Neutrophil (primary cell): ENCODE measurements around the gene LMNTD2.
"Not testable (repeated sequence)": the region's sequence is repeated elsewhere in the genome, so short reads cannot be mapped to it uniquely, and the experiment has no call there.

Experiments
- H3K27ac ChIP-seq: fragments of 200-600 bp; sonication (generic); 2 replicates; pipeline ENCODE4 v1.5.1; 2016; ENCODE audit warnings: mild to moderate bottlenecking, moderate library complexity
- H3K27me3 ChIP-seq: fragments of 200-600 bp; sonication (generic); 2 replicates; pipeline ENCODE4 v1.6.0; 2016; ENCODE audit warnings: mild to moderate bottlenecking
- H3K36me3 ChIP-seq: fragments of 200-600 bp; sonication (generic); 2 replicates; pipeline ENCODE4 v1.5.1; 2017
- H3K4me1 ChIP-seq, 2 experiments: fragments of 200-600 bp in 1 of 2; sonication (generic) in 1 of 2; 1 replicate in 1 of 2; 2 replicates in 1 of 2; pipeline versions ENCODE4 v1.5.1 to v1.6.1; 2013 to 2016; ENCODE audit warnings: low read depth in 1 of 2, low read length in 1 of 2, mild to moderate bottlenecking in 1 of 2, moderate library complexity in 1 of 2; ENCODE audit not compliant: control insufficient read depth in 1 of 2, insufficient read depth in 1 of 2
- H3K4me3 ChIP-seq, 2 experiments: fragments of 200-600 bp in 1 of 2; sonication (generic) in 1 of 2; 1 replicate in 1 of 2; 2 replicates in 1 of 2; pipeline ENCODE4 v1.5.1; 2013 to 2016; ENCODE audit warnings: low read depth in 1 of 2, low read length in 1 of 2, mild to moderate bottlenecking in 1 of 2, moderate library complexity in 1 of 2
- H3K9me3 ChIP-seq: fragments of 200-600 bp; sonication (generic); 2 replicates; pipeline ENCODE4 v1.5.1; 2016
- TF ChIP-seq, protein P1 (sequence below): fragments of 200-600 bp; sonication (generic); IDR thresholded peaks from 2 replicates; pipeline ENCODE4 v1.5.1; 2016; ENCODE audit warnings: antibody characterized with exemption

LMNTD2 gene

DNA sequence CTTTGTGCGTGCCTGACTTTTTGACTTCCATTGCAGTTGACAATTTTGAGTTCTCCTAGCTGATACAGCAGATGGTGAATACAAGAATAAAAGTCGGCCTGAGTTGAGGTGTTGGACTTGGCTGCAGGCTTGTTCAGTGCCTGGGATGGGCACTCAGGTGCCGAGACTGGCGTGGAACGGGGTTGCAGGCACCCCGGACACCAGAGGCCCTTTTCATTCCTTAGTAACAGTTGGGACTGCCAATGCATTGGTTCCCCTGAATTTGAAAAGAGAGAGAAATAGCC, 17.0 kb upstream of the LMNTD2 start:
- peak overlapping the region; percentile 64 to 91 for H3K4me3 ChIP-seq
- TF ChIP-seq, protein P1, sequence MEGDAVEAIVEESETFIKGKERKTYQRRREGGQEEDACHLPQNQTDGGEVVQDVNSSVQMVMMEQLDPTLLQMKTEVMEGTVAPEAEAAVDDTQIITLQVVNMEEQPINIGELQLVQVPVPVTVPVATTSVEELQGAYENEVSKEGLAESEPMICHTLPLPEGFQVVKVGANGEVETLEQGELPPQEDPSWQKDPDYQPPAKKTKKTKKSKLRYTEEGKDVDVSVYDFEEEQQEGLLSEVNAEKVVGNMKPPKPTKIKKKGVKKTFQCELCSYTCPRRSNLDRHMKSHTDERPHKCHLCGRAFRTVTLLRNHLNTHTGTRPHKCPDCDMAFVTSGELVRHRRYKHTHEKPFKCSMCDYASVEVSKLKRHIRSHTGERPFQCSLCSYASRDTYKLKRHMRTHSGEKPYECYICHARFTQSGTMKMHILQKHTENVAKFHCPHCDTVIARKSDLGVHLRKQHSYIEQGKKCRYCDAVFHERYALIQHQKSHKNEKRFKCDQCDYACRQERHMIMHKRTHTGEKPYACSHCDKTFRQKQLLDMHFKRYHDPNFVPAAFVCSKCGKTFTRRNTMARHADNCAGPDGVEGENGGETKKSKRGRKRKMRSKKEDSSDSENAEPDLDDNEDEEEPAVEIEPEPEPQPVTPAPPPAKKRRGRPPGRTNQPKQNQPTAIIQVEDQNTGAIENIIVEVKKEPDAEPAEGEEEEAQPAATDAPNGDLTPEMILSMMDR = no peak
- no peak overlapping the region for H3K27ac ChIP-seq
- peaks cover 10% of the 10 kb centered on the region for H3K36me3 ChIP-seq
- no peaks in the 10 kb centered on the region for H3K9me3 ChIP-seq
- H3K4me1 ChIP-seq = peaks cover 25 to 31% of the 10 kb centered on the region in 2 experiments
- H3K27me3 ChIP-seq = peaks cover 31% of the 10 kb centered on the region

DNA sequence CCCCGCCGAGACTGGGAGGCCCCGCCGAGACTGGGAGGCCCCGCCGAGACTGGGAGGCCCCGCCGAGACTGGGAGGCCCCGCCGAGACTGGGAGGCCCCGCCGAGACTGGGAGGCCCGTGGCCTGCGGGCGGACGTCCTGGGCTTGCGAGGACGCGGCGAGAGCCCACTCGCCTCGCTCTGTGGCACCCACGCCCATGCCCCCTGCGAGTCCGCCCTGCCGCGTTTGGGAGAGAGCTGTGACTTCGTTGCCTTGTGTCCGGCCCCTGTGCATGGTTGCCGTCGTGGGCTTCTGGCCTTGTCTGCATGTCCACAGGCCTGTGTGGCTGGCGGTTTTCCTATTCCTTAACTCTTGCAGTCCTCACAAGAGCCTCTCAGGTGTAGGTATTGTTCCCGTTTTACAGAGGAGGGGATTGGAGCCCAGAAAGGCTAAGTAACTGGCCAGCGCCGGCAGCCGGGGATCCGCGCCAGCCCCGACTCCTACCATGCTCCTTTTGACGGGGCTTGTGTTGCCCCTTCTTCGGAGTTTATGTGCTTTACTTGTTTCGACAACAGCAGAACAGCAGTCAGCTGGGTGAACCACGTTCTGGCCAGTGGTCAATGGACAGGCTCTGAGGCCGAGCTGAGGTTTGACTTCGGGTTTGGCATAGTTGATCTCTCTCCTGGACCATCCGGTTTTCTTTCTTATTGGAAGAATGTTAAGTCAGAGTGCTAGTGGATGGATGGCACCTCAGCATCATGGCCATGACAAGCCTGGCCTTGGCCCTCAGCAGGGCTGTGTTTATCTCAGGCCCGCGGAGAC, 16.5 kb upstream of the LMNTD2 start:
- Histone ChIP-seq H3K36me3 (peaks cover 6% of the 10 kb centered on the region), H3K27me3 (peaks cover 37% of the 10 kb centered on the region), H3K4me1 (peaks cover 25 to 31% of the 10 kb centered on the region in 2 experiments), H3K27ac (peak overlapping the region; percentile 95), H3K4me3 (peak overlapping the region; percentile 64 to 91), H3K9me3 (no peaks in the 10 kb centered on the region)
- TF ChIP-seq, protein P1 = no peak

DNA sequence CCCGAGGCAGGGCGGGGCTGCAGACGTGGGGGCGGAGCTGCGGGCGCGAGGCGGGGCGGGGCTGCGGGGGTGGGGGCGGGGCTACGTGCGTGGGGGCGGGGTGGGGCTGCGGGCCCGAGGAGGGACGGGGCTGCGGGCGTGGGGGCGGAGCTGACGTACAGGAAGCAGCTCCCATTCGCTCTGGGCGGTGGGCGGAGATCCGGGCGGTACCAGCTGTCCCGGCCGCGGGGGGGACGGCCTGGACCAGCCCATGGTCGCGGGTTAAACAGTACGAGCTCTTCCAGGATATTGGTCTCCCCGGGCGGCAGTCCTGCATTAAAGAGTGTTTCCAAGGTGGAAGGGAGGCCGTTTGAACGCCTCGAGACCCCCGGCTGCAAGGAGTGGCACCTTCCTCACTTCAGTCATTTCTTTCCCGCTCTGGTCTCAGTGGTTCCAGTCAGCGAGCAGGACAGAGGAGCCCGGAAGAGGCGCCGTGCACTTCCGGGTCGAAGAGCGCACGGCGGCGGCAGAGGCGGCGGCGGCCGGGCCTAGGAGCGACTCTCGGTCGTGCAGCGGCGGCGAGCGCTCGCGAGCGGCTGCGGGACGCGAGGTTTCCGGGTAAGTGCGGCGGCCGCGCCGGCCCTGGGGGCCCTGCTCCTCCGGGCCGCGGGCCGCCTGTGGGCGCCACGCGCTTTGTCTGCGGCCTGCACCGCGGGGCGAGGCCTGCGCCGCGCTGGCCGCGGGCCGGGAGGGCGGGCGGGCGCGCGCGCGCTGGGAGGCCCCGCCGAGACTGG, 15.6 kb upstream of the LMNTD2 start, which contains the start of gene PHRF1:
Gene PHRF1, plus strand, starts transcription at position 475 of the 773 bp plus-strand sequence. CDS start 5,043 bp downstream, outside the sequence.
- Histone ChIP-seq H3K9me3 (no peaks in the 10 kb centered on the region), H3K27me3 (peaks cover 45% of the 10 kb centered on the region), H3K4me3 (peak within 1 kb of the TSS; percentile 91 to 93), H3K4me1 (peaks cover 25 to 31% of the 10 kb centered on the region in 2 experiments), H3K27ac (peak within 1 kb of the TSS; percentile 95), H3K36me3 (no peaks in the 10 kb centered on the region)
- TF ChIP-seq, protein P1 = peak; percentile 21

DNA sequence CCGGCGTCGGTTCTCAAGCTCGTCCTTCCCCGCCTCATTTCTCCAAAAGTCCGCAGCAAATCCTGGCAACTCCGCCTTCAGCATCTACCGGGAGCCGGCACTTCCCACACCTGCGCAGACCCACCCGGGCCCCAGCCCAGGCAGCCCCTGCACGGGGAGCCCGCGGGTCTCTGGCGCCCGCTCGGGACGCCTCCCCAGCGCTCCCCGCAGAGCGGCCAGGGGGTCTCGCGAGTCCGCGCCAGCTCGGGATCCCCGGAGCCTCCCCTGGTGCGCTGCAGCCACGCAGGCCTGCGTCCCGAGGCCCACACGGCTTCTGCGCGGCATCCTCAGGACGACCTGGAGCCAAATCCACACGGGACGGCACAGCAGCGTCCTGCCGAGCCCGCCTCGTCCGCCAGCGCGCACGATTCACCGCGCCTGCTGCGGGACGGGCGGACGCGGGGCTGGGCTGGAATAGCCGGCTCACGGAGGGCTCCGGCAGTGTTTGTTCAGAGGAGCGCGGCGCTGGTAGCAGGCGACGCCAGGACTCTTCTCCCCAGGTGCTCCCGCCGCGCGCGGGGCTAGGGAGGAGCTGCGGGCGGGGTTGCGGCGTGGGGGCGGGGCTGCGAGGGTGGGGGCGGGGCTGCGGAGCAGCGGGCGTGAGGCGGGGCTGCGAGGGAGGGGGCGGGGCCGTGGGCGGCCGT, 14.9 kb upstream of the LMNTD2 start:
- H3K4me1 ChIP-seq = peaks cover 25 to 31% of the 10 kb centered on the region in 2 experiments
- peak overlapping the region; percentile 62 to 93 for H3K4me3 ChIP-seq
- no peaks in the 10 kb centered on the region for H3K36me3 ChIP-seq
- peak overlapping the region; percentile 67 for H3K27ac ChIP-seq
- H3K27me3 ChIP-seq = peaks cover 52% of the 10 kb centered on the region
- no peaks in the 10 kb centered on the region for H3K9me3 ChIP-seq
- TF ChIP-seq, protein P1 = no peak

DNA sequence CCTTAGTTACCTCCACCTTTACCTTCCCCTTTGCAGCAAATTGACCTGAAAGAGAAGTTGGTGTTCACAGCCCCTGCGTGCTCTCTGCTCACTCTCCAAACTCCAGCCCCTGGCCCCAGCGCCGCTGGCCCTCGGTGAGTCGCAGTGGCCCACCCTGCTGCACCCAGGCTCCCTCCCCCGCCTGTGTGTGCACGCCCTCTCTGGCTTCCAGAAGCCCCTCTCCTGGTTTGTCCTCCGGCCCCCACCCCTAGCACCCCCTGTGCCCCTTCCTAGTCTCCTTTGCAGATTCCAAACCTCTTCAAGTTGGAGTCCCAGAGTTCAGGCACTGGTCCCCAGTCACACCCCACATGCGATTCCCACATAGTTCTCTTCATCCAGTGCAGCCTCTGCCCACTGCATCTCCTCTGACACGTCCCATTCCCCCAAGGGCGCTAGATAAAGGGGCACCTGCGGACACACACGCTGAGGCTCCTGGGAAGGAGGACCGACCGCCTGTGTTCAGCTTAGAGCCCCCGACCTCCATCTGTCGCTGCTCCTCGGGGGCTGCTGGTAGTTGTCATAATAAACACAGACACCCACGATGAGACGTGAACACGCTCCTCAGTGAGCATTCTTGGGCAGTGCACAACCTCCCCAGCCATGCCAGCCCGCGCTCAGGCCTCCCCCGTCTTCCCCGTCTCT, 14.2 kb upstream of the LMNTD2 start:
- H3K4me3 ChIP-seq = peak overlapping the region; percentile 62 to 93
- TF ChIP-seq, protein P1 = no peak
- no peaks in the 10 kb centered on the region for H3K36me3 ChIP-seq
- H3K4me1 ChIP-seq = peaks cover 25 to 31% of the 10 kb centered on the region in 2 experiments
- peaks cover 59% of the 10 kb centered on the region for H3K27me3 ChIP-seq
- H3K27ac ChIP-seq = peak overlapping the region; percentile 67
- no peaks in the 10 kb centered on the region for H3K9me3 ChIP-seq

DNA sequence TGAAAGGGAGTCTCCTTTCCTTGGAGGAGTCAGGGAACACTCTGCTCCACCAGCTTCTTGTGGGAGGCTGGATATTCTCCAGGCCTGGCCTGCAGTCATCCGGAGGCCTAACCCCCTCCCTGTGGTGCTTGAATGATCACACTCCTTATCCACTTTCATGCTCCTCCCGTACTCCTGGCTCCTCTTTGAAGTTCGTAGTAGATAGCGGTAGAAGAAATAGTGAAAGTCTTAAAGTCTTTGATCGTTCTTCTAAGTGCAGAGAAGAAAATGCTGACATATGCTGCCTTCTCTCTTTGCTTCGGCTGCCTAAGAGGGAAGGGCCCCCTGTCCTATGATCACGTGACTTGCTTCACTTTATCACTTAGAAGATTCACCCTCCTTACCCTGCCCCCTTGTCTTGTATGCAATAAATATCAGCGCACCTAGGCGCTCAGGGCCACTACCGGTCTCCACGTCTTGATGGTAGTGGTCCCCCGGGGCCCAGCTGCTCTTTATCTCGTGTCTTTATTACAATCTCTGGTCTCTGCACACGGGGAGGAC, 13.6 kb upstream of the LMNTD2 start:
- H3K36me3 ChIP-seq, H3K27ac ChIP-seq, H3K9me3 ChIP-seq, H3K4me3 ChIP-seq: not testable (repeated sequence)
- Histone ChIP-seq H3K27me3 (peaks cover 66% of the 10 kb centered on the region), H3K4me1 (peaks cover 28 to 34% of the 10 kb centered on the region in 2 experiments)
